Left ventricle myocardium superior (tissue), 1 donor: ENCODE results near the gene SGTA. TPM values are rescaled to one million over a fixed set of nuclear protein-coding genes. Genes with fewer than 3 reads are reported as not detected.

ENCODE experiments used
- ATAC-seq: fragments of 200-7000 bp; cut with Tn5 transposase; one replicate; pipeline ENCODE4 v1.9.1; 2020; ENCODE audit warnings: mild to moderate bottlenecking, moderate library complexity
- DNase-seq: peaks from one replicate; pipeline ENCODE4 v3.0.0-alpha.2; 2020
- intact Hi-C: fragments of 100-400 bp; cut with micrococcal nuclease; formaldehyde crosslinking; loops from one replicate; pipeline ENCODE4 v1.11.0; 2022
- total RNA-seq: library from RNA; stranded (reverse); fragmentation: NEBNext Ultra II Directional; extraction: Animal tissue kit (Norgen Biotek cat#: 25700); gene quantifications from one replicate; pipeline ENCODE4 v1.2.1, GENCODE V29; 2021
- donor health status: DM: no; HTN: yes; CAD: no; lungs with severe emphysema.

SGTA gene
- total RNA-seq, 1 donor from 2014 or later = 68.7 TPM

GRCh38 chr19:2775556-2776430 lies 7.3 kb downstream of the SGTA start:
- intact Hi-C loops = no loop called here
- peak; percentile 26 for ATAC-seq
- DNase-seq = peak; percentile 81

GRCh38 chr19:2774953-2775555 lies 8.0 kb downstream of the SGTA start:
- ATAC-seq = no peak
- intact Hi-C loops = no loop called here

GRCh38 chr19:2774083-2774679 lies 8.9 kb downstream of the SGTA start:
- intact Hi-C loops = no loop called here
- DNase-seq = peak; percentile 83
- peak; percentile 65 for ATAC-seq

More at GRCh38 chr19:2774953-2775555, 8.0 kb downstream of the SGTA start:
- DNase-seq = no peak

GRCh38 chr19:2771786-2772674 lies 11.0 kb downstream of the SGTA start:
- peak; percentile 22 for ATAC-seq
- DNase-seq = peak; percentile 64
- intact Hi-C loops = no loop called here

- peak; percentile 78 for DNase-seq
- intact Hi-C loops = no loop called here
- peak; percentile 78 for ATAC-seq
Measured at GRCh38 chr19:2770055-2771013, 12.7 kb downstream of the SGTA start.

GRCh38 chr19:2769218-2769617 lies 13.9 kb downstream of the SGTA start:
- ATAC-seq = no peak
- intact Hi-C loops = no loop called here
- no peak for DNase-seq

GRCh38 chr19:2768365-2769132 lies 14.5 kb downstream of the SGTA start:
- DNase-seq = peak; percentile 23
- ATAC-seq = no peak
- intact Hi-C loops = no loop called here

GRCh38 chr19:2767688-2768087 lies 15.4 kb downstream of the SGTA start:
- peak; percentile 27 for DNase-seq
- ATAC-seq = no peak
- intact Hi-C loops = no loop called here

GRCh38 chr19:2766594-2767372 lies 16.3 kb downstream of the SGTA start:
- intact Hi-C loops = no loop called here
- DNase-seq = peak; percentile 26
- no peak for ATAC-seq

GRCh38 chr19:2765376-2765775 lies 17.7 kb downstream of the SGTA start:
- intact Hi-C loops = no loop called here

GRCh38 chr19:2764945-2765344 lies 18.1 kb downstream of the SGTA start:
- intact Hi-C loops = no loop called here
- DNase-seq (peak; percentile 19), ATAC-seq (no peak)

More at GRCh38 chr19:2765376-2765775, 17.7 kb downstream of the SGTA start:
- peak; percentile 25 for DNase-seq
- ATAC-seq = no peak

- no peak for DNase-seq
- intact Hi-C loops = no loop called here
- ATAC-seq = no peak
Measured at GRCh38 chr19:2763687-2764086, 19.4 kb downstream of the SGTA start.

GRCh38 chr19:2762783-2763496 lies 20.1 kb downstream of the SGTA start:
- intact Hi-C loops = no loop called here
- peak; percentile 14 for DNase-seq
- ATAC-seq = no peak

- DNase-seq (peak; percentile 14), ATAC-seq (no peak)
- intact Hi-C loops = no loop called here
Measured at GRCh38 chr19:2761876-2762782, 20.9 kb downstream of the SGTA start.

- DNase-seq = peak; percentile 27
- ATAC-seq = no peak
- intact Hi-C loops = no loop called here
Measured at GRCh38 chr19:2761309-2761677, 21.8 kb downstream of the SGTA start.
